SU-DHL-6 (cell line): ENCODE results near the gene NOS1AP.

Experiments
- H2AFZ ChIP-seq: fragments of 200-600 bp; sonication (generic); 2 replicates; pipeline ENCODE4 v1.6.1; 2014; ENCODE audit warnings: low read depth, mild to moderate bottlenecking, moderate library complexity, mixed read lengths, antibody characterized with exemption, low read length; ENCODE audit not compliant: severe bottlenecking
- H3F3A ChIP-seq: fragments of 200-600 bp; shearing (Covaris generic); 2 replicates; pipeline ENCODE4 v1.6.0; 2016; ENCODE audit warnings: antibody characterized with exemption, mild to moderate bottlenecking; ENCODE audit not compliant: insufficient read depth
- H3K27ac ChIP-seq: fragments of 200-600 bp; sonication (generic); 2 replicates; pipeline ENCODE4 v1.5.1; 2016; ENCODE audit warnings: low read depth, mild to moderate bottlenecking, low read length, moderate library complexity, mixed read lengths
- H3K27me3 ChIP-seq: fragments of 200-600 bp; sonication (generic), shearing (Covaris generic); 2 replicates; pipeline ENCODE4 v1.6.0; 2014; ENCODE audit warnings: mild to moderate bottlenecking, low read length
- H3K36me3 ChIP-seq: fragments of 200-600 bp; sonication (generic); 2 replicates; pipeline ENCODE4 v1.6.1; 2014; ENCODE audit warnings: mild to moderate bottlenecking, low read length, mixed read lengths
- H3K4me2 ChIP-seq: fragments of 300-600, 200-600 bp; shearing (Covaris generic), sonication (generic); 2 replicates; pipeline ENCODE4 v1.6.0; 2014; ENCODE audit warnings: low read length, low read depth, mild to moderate bottlenecking; ENCODE audit not compliant: poor library complexity, severe bottlenecking
- H3K4me3 ChIP-seq: fragments of 200-600 bp; sonication (generic); 2 replicates; pipeline ENCODE4 v1.5.1; 2014; ENCODE audit warnings: antibody characterized with exemption, low read length, mild to moderate bottlenecking, mixed read lengths; ENCODE audit not compliant: insufficient read depth, poor library complexity, severe bottlenecking
- H3K79me2 ChIP-seq: fragments of 200-600 bp; sonication (generic); 2 replicates; pipeline ENCODE4 v1.6.1; 2014; ENCODE audit warnings: mild to moderate bottlenecking, low read length, moderate library complexity; ENCODE audit not compliant: insufficient read depth
- H3K9ac ChIP-seq: fragments of 200-600 bp; sonication (generic); 2 replicates; pipeline ENCODE4 v1.7.0; 2014; ENCODE audit warnings: mild to moderate bottlenecking, low read length
- H3K9me2 ChIP-seq: fragments of 200-600 bp; sonication (generic); replicated peaks from 2 replicates; pipeline ENCODE4 v1.6.1; 2014; ENCODE audit warnings: low read length; ENCODE audit not compliant: insufficient read depth
- H3K9me3 ChIP-seq: fragments of 200-600 bp; sonication (generic); 2 replicates; pipeline ENCODE4 v1.6.1; 2014; ENCODE audit warnings: low read length, mixed read lengths; ENCODE audit not compliant: insufficient read depth
- H4K20me1 ChIP-seq: fragments of 200-600 bp; sonication (generic); 2 replicates; pipeline ENCODE4 v1.6.1; 2014; ENCODE audit warnings: low read depth, mild to moderate bottlenecking, antibody characterized with exemption, low read length, moderate library complexity, mixed read lengths
- CTCF ChIP-seq: fragments of 200-600 bp; sonication (generic); IDR thresholded peaks from one replicate; pipeline ENCODE4 v1.5.1; 2017; ENCODE audit warnings: antibody characterized with exemption, mild to moderate bottlenecking, low read length, moderate library complexity; ENCODE audit not compliant: insufficient read depth, poor library complexity, severe bottlenecking
- EZH2phosphoT487 ChIP-seq: fragments of 200-600 bp; sonication (generic), shearing (Covaris generic); conservative IDR thresholded peaks from 2 replicates; pipeline ENCODE4 v1.6.1; 2018; ENCODE audit warnings: mild to moderate bottlenecking, antibody characterized with exemption, low read length, moderate library complexity, mixed read lengths

NOS1AP gene

GRCh38 chr1:162117039-162117774, 47.7 kb downstream of the NOS1AP start:
- Histone ChIP-seq H3F3A (no peaks in the 10 kb centered on the region), H3K9me2 (no peaks in the 10 kb centered on the region), H3K9ac (no peak overlapping the region), H4K20me1 (no peaks in the 10 kb centered on the region), H3K4me3 (no peak overlapping the region), H3K79me2 (no peaks in the 10 kb centered on the region), H3K4me2 (no peak overlapping the region), H3K27ac (no peak overlapping the region), H2AFZ (no peak overlapping the region), H3K9me3 (no peaks in the 10 kb centered on the region), H3K36me3 (no peaks in the 10 kb centered on the region), H3K27me3 (no peaks in the 10 kb centered on the region)
- TF ChIP-seq CTCF, result no peak
- TF ChIP-seq EZH2phosphoT487, result no peak

- no peaks in the 10 kb centered on the region for H3K9me3 ChIP-seq
- TF ChIP-seq CTCF (no peak), EZH2phosphoT487 (no peak)
- H3K4me2 ChIP-seq, result no peak overlapping the region
- no peaks in the 10 kb centered on the region for H3F3A ChIP-seq
- H3K27me3 ChIP-seq, result no peaks in the 10 kb centered on the region
- H4K20me1 ChIP-seq, result no peaks in the 10 kb centered on the region
- no peaks in the 10 kb centered on the region for H3K9me2 ChIP-seq
- H3K79me2 ChIP-seq, result no peaks in the 10 kb centered on the region
- H3K27ac ChIP-seq, result no peak overlapping the region
- H3K9ac ChIP-seq, result no peak overlapping the region
- no peak overlapping the region for H3K4me3 ChIP-seq
- H2AFZ ChIP-seq, result no peak overlapping the region
- H3K36me3 ChIP-seq, result no peaks in the 10 kb centered on the region
Measured at GRCh38 chr1:162118063-162118462, 48.6 kb downstream of the NOS1AP start.

- no peaks in the 10 kb centered on the region for H3K27me3 ChIP-seq
- H3F3A ChIP-seq, result no peaks in the 10 kb centered on the region
- no peak overlapping the region for H3K9ac ChIP-seq
- H2AFZ ChIP-seq, result no peak overlapping the region
- no peak overlapping the region for H3K4me3 ChIP-seq
- H3K9me3 ChIP-seq, result no peaks in the 10 kb centered on the region
- H3K79me2 ChIP-seq, result no peaks in the 10 kb centered on the region
- H3K9me2 ChIP-seq, result no peaks in the 10 kb centered on the region
- no peaks in the 10 kb centered on the region for H3K36me3 ChIP-seq
- TF ChIP-seq CTCF (no peak), EZH2phosphoT487 (no peak)
- H3K27ac ChIP-seq, result no peak overlapping the region
- H3K4me2 ChIP-seq, result no peak overlapping the region
- no peaks in the 10 kb centered on the region for H4K20me1 ChIP-seq
Measured at GRCh38 chr1:162128693-162129356, 59.3 kb downstream of the NOS1AP start.
